Natural killer cell (primary cell): ENCODE data around the gene SERPINE1. TPM values are rescaled to one million over a fixed set of nuclear protein-coding genes. Genes with fewer than 3 reads are reported as not detected.
A peak's percentile ranks its signal among the peaks of the same experiment; 100 is the strongest.

ENCODE experiments used
- ATAC-seq, 3 donors: fragments of 150-1000 bp in 2 of 3; fragments of 200-7000 bp in 1 of 3; cut with Tn5 transposase; 1 replicate in 1 of 3; 2 replicates in 2 of 3; pipeline ENCODE4 v1.10.0; 2021; ENCODE audit warnings: mild to moderate bottlenecking in 2 of 3, moderate library complexity in 2 of 3
- DNase-seq, 2 donors: peaks; one replicate each; pipeline versions ENCODE4 v3.0.0 to v3.0.0-alpha.2; 2013 to 2021; ENCODE audit warnings: mixed read lengths in 1 of 2
- H3K27ac ChIP-seq: one replicate; pipeline ENCODE4 v1.5.1; 2013; ENCODE audit warnings: mild to moderate bottlenecking, low read length
- H3K27me3 ChIP-seq: one replicate; pipeline ENCODE4 v1.6.1; 2013; ENCODE audit warnings: low read length; ENCODE audit not compliant: control insufficient read depth, insufficient read depth
- H3K36me3 ChIP-seq: one replicate; pipeline ENCODE4 v1.6.1; 2013; ENCODE audit warnings: low read length; ENCODE audit not compliant: control insufficient read depth, insufficient read depth
- H3K4me1 ChIP-seq: one replicate; pipeline ENCODE4 v1.6.1; 2013; ENCODE audit warnings: low read length; ENCODE audit not compliant: control insufficient read depth, insufficient read depth
- H3K4me3 ChIP-seq: one replicate; pipeline ENCODE4 v1.5.1; 2013; ENCODE audit warnings: low read length
- H3K9me3 ChIP-seq: one replicate; pipeline ENCODE4 v1.6.1; 2013; ENCODE audit warnings: low read length; ENCODE audit not compliant: control insufficient read depth, insufficient read depth
- H3K27ac Mint-ChIP-seq, 2 donors: one replicate each; pipeline ENCODE4 v1.8.0; 2022; ENCODE audit warnings: mild to moderate bottlenecking in 2 of 2, mixed read lengths in 2 of 2, moderate library complexity in 1 of 2
- H3K27me3 Mint-ChIP-seq, 2 donors: one replicate each; pipeline ENCODE4 v1.8.0; 2022; ENCODE audit warnings: low read depth in 2 of 2, mixed read lengths in 2 of 2
- H3K36me3 Mint-ChIP-seq: one replicate; pipeline ENCODE4 v1.8.0; 2022; ENCODE audit warnings: mixed read lengths
- H3K4me1 Mint-ChIP-seq, 2 donors: one replicate each; pipeline ENCODE4 v1.8.0; 2022; ENCODE audit warnings: mixed read lengths in 2 of 2
- H3K4me3 Mint-ChIP-seq: one replicate; pipeline ENCODE4 v1.8.0; 2022; ENCODE audit warnings: mild to moderate bottlenecking, moderate library complexity, mixed read lengths
- H3K9me3 Mint-ChIP-seq, 2 donors: one replicate each; pipeline ENCODE4 v1.8.0; 2022; ENCODE audit warnings: mixed read lengths in 2 of 2
- WGBS: methylation state at CpG from one replicate; pipeline ENCODE4 v1.1.7; 2013; ENCODE audit warnings: missing lambda C conversion rate; ENCODE audit not compliant: insufficient coverage; 5-methylcytosine and 5-hydroxymethylcytosine counted together
- intact Hi-C: fragments of 100-400 bp; cut with micrococcal nuclease; formaldehyde crosslinking; loops from one replicate; pipeline ENCODE4 v1.14.2; 2022
- total RNA-seq, 4 donors: library from RNA; stranded (reverse); fragments of 120-200 nt in 1 of 4; gene quantifications; one replicate each; pipeline versions ENCODE4 v1.2.3 to v1.2.4, GENCODE V29; 2013 to 2022
- TF ChIP-seq, protein P1 (sequence below): fragments of 200-600 bp; IDR thresholded peaks from one replicate; pipeline ENCODE4 v1.8.0; 2022; ENCODE audit warnings: antibody characterized with exemption

SERPINE1 gene
- total RNA-seq, result 1 to 10 TPM in 2 of 3 donors, under 1 TPM in 1; 0.48 to 5.5 (median 1.1) TPM
- total RNA-seq (2013), result 4.9 TPM

DNA sequence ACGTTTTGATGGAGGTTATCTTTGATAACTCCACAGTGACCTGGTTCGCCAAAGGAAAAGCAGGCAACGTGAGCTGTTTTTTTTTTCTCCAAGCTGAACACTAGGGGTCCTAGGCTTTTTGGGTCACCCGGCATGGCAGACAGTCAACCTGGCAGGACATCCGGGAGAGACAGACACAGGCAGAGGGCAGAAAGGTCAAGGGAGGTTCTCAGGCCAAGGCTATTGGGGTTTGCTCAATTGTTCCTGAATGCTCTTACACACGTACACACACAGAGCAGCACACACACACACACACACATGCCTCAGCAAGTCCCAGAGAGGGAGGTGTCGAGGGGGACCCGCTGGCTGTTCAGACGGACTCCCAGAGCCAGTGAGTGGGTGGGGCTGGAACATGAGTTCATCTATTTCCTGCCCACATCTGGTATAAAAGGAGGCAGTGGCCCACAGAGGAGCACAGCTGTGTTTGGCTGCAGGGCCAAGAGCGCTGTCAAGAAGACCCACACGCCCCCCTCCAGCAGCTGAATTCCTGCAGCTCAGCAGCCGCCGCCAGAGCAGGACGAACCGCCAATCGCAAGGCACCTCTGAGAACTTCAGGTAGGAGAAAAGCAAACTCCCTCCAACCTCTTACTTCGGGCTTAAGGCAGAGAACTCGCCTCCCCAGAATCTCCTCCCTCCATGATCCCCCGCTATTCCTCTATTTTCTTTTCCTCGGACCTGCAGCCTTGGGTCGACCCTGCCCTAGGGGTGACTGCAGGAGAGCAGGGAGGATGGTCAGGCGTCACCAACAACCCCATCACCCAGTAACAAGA, at the start of gene SERPINE1:
SERPINE1 (plus strand) TSS at position 454 of the 809 bp plus-strand sequence. CDS start 1,290 bp downstream, outside the sequence.
- H3K9me3 ChIP-seq, result no peaks in the 10 kb centered on the region
- no peaks in the 10 kb centered on the region for H3K36me3 Mint-ChIP-seq
- DNase-seq, result peak; percentile 54 to 59
- peaks cover 4% of the 10 kb centered on the region for H3K27me3 ChIP-seq
- intact Hi-C loops, result no loop called here
- H3K9me3 Mint-ChIP-seq, result no peaks in the 10 kb centered on the region
- 14% methylated on average over 21 of the region's 22 CpGs for WGBS
- ATAC-seq, result peak; percentile 70 to 76 (median 76)
- peak within 1 kb of the TSS; percentile 68 for H3K4me3 Mint-ChIP-seq
- peaks cover 52 to 57% of the 10 kb centered on the region in 2 donors for H3K4me1 Mint-ChIP-seq
- H3K27ac Mint-ChIP-seq, result peak within 1 kb of the TSS; percentile 53 to 88
- H3K36me3 ChIP-seq, result no peaks in the 10 kb centered on the region
- TF ChIP-seq, protein P1, sequence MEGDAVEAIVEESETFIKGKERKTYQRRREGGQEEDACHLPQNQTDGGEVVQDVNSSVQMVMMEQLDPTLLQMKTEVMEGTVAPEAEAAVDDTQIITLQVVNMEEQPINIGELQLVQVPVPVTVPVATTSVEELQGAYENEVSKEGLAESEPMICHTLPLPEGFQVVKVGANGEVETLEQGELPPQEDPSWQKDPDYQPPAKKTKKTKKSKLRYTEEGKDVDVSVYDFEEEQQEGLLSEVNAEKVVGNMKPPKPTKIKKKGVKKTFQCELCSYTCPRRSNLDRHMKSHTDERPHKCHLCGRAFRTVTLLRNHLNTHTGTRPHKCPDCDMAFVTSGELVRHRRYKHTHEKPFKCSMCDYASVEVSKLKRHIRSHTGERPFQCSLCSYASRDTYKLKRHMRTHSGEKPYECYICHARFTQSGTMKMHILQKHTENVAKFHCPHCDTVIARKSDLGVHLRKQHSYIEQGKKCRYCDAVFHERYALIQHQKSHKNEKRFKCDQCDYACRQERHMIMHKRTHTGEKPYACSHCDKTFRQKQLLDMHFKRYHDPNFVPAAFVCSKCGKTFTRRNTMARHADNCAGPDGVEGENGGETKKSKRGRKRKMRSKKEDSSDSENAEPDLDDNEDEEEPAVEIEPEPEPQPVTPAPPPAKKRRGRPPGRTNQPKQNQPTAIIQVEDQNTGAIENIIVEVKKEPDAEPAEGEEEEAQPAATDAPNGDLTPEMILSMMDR, result no peak
- peaks cover 15 to 19% of the 10 kb centered on the region in 2 donors for H3K27me3 Mint-ChIP-seq
- peak within 1 kb of the TSS; percentile 66 for H3K27ac ChIP-seq
- peaks cover 58% of the 10 kb centered on the region for H3K4me1 ChIP-seq
- no peak within 1 kb of the TSS for H3K4me3 ChIP-seq

GRCh38 chr7:101077303-101078086, 49.4 kb upstream of the SERPINE1 start:
- no peaks in the 10 kb centered on the region for H3K9me3 Mint-ChIP-seq
- H3K27me3 Mint-ChIP-seq, result peaks cover 0 to 13% of the 10 kb centered on the region in 2 donors
- 18% methylated on average over 13 of the region's 13 CpGs for WGBS
- no peaks in the 10 kb centered on the region for H3K9me3 ChIP-seq
- no peak overlapping the region for H3K27ac Mint-ChIP-seq
- H3K4me1 Mint-ChIP-seq, result peaks cover 6 to 8% of the 10 kb centered on the region in 2 donors
- peaks cover 7% of the 10 kb centered on the region for H3K4me1 ChIP-seq
- peak; percentile 69 to 90 for DNase-seq
- H3K27ac ChIP-seq, result no peak overlapping the region
- ATAC-seq, result peak; percentile 92 to 100 (median 99)
- TF ChIP-seq, protein P1, result peak; percentile 87
- intact Hi-C loops, result loop anchor here (2.0 to 5.0 kb wide), 2 partner anchors 91 to 180 kb away; partner anchors contain the start of gene ACHE
- no peaks in the 10 kb centered on the region for H3K36me3 ChIP-seq
- H3K4me3 ChIP-seq, result no peak overlapping the region
- H3K27me3 ChIP-seq, result no peaks in the 10 kb centered on the region
- H3K36me3 Mint-ChIP-seq, result no peaks in the 10 kb centered on the region
- no peak overlapping the region for H3K4me3 Mint-ChIP-seq

- no peaks in the 10 kb centered on the region for H3K9me3 ChIP-seq
- H3K27ac Mint-ChIP-seq, result no peak overlapping the region
- H3K4me3 Mint-ChIP-seq, result no peak overlapping the region
- TF ChIP-seq, protein P1, result no peak
- no peaks in the 10 kb centered on the region for H3K27me3 ChIP-seq
- ATAC-seq (no peak), DNase-seq (no peak)
- H3K27me3 Mint-ChIP-seq, result peaks cover 0 to 3% of the 10 kb centered on the region in 2 donors
- peaks cover 21% of the 10 kb centered on the region for H3K4me1 ChIP-seq
- intact Hi-C loops, result no loop called here
- H3K36me3 ChIP-seq, result no peaks in the 10 kb centered on the region
- H3K27ac ChIP-seq, result no peak overlapping the region
- H3K4me1 Mint-ChIP-seq, result peaks cover 14 to 26% of the 10 kb centered on the region in 2 donors
- WGBS, result 50% methylated on average over 1 of the region's 1 CpG
- no peaks in the 10 kb centered on the region for H3K9me3 Mint-ChIP-seq
- H3K4me3 ChIP-seq, result no peak overlapping the region
- no peaks in the 10 kb centered on the region for H3K36me3 Mint-ChIP-seq
Observed at GRCh38 chr7:101081432-101081831, 45.5 kb upstream of the SERPINE1 start.
